PFSK-1 (cell line): ENCODE measurements around the gene PALLD.

Experiments
- FOXP2 ChIP-seq: optimal IDR thresholded peaks from 2 replicates; pipeline ENCODE3; 2011; ENCODE audit warnings: borderline replicate concordance, control low read depth, inconsistent platforms; ENCODE audit not compliant: insufficient read depth; ENCODE audit errors: extremely low read length, extremely low read depth
- POLR2AphosphoS5 ChIP-seq: IDR thresholded peaks from 2 replicates; pipeline ENCODE4 v1.6.1; 2012; ENCODE audit warnings: low read depth, mild to moderate bottlenecking, control low read depth, low read length, moderate library complexity
- SIN3A ChIP-seq: IDR thresholded peaks from 2 replicates; pipeline ENCODE4 v1.6.1; 2012; ENCODE audit warnings: mild to moderate bottlenecking, low read length, moderate library complexity, borderline replicate concordance; ENCODE audit not compliant: insufficient read depth
- TAF1 ChIP-seq: IDR thresholded peaks from 2 replicates; pipeline ENCODE4 v1.6.1; 2012; ENCODE audit warnings: low read length, control low read depth, borderline replicate concordance; ENCODE audit not compliant: insufficient read depth
- TF ChIP-seq, protein P1 (sequence below), 2 experiments: IDR thresholded peaks; 2 replicates each; pipeline versions ENCODE4 v1.6.1 to v1.8.0; 2011 to 2012; ENCODE audit warnings: low read depth in 2 of 2, low read length in 2 of 2, control low read depth in 1 of 2, inconsistent platforms in 1 of 2, mild to moderate bottlenecking in 1 of 2, moderate library complexity in 1 of 2; ENCODE audit not compliant: insufficient read depth in 1 of 2

DNA sequence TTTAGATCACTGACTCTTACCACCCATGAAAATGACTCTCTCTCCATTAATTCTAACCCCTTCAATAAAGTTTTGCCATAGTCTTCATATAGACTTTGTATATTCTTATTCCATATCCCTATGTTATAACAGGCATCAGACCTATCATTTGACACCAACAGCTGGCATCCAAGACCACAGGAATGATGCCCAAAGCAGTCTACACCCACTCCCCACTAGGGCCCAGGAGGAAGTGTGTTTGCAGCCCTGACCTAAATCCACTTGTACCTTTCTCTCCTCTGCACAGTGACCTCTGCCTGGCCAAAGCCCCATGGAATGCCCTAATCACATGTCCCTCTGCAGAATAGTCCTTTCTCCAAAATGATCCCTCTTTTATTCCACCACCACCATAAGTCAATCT is 294.0 kb downstream of the PALLD start:
- no peak for TF ChIP-seq POLR2AphosphoS5
- no peak for TF ChIP-seq TAF1
- TF ChIP-seq, protein P1, sequence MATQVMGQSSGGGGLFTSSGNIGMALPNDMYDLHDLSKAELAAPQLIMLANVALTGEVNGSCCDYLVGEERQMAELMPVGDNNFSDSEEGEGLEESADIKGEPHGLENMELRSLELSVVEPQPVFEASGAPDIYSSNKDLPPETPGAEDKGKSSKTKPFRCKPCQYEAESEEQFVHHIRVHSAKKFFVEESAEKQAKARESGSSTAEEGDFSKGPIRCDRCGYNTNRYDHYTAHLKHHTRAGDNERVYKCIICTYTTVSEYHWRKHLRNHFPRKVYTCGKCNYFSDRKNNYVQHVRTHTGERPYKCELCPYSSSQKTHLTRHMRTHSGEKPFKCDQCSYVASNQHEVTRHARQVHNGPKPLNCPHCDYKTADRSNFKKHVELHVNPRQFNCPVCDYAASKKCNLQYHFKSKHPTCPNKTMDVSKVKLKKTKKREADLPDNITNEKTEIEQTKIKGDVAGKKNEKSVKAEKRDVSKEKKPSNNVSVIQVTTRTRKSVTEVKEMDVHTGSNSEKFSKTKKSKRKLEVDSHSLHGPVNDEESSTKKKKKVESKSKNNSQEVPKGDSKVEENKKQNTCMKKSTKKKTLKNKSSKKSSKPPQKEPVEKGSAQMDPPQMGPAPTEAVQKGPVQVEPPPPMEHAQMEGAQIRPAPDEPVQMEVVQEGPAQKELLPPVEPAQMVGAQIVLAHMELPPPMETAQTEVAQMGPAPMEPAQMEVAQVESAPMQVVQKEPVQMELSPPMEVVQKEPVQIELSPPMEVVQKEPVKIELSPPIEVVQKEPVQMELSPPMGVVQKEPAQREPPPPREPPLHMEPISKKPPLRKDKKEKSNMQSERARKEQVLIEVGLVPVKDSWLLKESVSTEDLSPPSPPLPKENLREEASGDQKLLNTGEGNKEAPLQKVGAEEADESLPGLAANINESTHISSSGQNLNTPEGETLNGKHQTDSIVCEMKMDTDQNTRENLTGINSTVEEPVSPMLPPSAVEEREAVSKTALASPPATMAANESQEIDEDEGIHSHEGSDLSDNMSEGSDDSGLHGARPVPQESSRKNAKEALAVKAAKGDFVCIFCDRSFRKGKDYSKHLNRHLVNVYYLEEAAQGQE (IDR thresholded peaks at IDR 0.05; ENCODE audit: insufficient read depth in 1 of 2, low read depth in 2 of 2, low read length in 2 of 2): no peak
- no peak for TF ChIP-seq FOXP2
- TF ChIP-seq SIN3A: no peak
